Measurements from ENCODE around the gene SERPINA5. TPM values are rescaled to one million over a fixed set of nuclear protein-coding genes. Genes with fewer than 3 reads are reported as not detected.

The SERPINA5 gene
- polyA plus RNA-seq, 2 of the 4 experiments (the other 2 are of a cell fraction), result 0.74 to 0.78 TPM

DNA sequence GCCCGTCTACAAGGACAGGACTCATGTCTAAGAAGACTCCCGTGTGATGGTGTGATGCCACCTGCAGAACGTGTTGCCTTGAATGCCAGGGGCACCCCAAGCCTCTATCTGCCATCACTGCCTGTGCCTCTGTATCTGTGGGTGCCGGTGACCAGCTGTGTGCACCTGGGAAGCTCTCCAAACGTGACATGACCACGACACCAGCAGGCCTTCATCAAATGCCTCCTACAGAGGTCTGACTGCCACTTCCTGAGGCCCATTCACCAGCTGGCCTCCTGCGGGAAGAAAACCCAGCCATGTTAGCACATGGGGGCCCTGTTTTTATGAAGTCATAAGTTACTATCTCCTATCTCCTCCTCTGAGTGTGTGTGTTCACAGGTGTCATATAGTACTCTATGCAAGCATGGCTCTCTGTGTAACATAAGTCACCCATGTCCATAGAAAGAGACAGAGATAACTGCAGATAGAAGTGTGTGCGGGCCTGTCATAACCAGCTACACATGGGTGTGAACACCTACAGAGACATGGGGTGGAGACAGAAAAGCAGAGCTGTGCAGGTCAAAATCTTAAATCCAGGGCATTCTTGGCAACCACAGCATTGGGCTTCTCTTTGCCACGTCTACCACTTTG lies 38.3 kb upstream of the SERPINA5 start:
- Histone ChIP-seq H3K9me3 (no peaks in the 10 kb centered on the region), H3K4me1 (no peaks in the 10 kb centered on the region; the same call in 2 of the 3 replicates), H3K27ac (no peak overlapping the region), H3K4me2 (no peak overlapping the region), H3K4me3 (no peak overlapping the region)
- FAIRE-seq (no peak), DNase-seq (ENCODE audit: low read depth in 1 of 2, low spot score in 1 of 2) (no peak), ATAC-seq (no peak)
- WGBS (ENCODE audit: missing lambda C conversion rate), result 58% methylated on average over 9 of the region's 9 CpGs
- ChIA-PET POLR2A (no interaction called here), CTCF (interaction anchor here (1.1 to 1.9 kb wide), 4 partner anchors 9 to 109 kb away, joined by 3 to 6 read pairs (median 4); no protein-coding TSS in a partner anchor)
- no peak for TF ChIP-seq HOXA7 (CRISPR knock-in tag; IDR thresholded peaks at IDR 0.05)
- TF ChIP-seq, protein P1, sequence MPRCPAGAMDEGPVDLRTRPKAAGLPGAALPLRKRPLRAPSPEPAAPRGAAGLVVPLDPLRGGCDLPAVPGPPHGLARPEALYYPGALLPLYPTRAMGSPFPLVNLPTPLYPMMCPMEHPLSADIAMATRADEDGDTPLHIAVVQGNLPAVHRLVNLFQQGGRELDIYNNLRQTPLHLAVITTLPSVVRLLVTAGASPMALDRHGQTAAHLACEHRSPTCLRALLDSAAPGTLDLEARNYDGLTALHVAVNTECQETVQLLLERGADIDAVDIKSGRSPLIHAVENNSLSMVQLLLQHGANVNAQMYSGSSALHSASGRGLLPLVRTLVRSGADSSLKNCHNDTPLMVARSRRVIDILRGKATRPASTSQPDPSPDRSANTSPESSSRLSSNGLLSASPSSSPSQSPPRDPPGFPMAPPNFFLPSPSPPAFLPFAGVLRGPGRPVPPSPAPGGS (IDR thresholded peaks at IDR 0.05), result no peak
- TF ChIP-seq, protein P2, sequence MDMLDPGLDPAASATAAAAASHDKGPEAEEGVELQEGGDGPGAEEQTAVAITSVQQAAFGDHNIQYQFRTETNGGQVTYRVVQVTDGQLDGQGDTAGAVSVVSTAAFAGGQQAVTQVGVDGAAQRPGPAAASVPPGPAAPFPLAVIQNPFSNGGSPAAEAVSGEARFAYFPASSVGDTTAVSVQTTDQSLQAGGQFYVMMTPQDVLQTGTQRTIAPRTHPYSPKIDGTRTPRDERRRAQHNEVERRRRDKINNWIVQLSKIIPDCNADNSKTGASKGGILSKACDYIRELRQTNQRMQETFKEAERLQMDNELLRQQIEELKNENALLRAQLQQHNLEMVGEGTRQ (IDR thresholded peaks at IDR 0.05), result no peak
- no peak for TF ChIP-seq ZSCAN20 (CRISPR knock-in tag; IDR thresholded peaks at IDR 0.05)
- no peak for TF ChIP-seq NFE2L2 (conservative IDR thresholded peaks at IDR 0.05; ENCODE audit: low read length)
- no peak for TF ChIP-seq RARB (CRISPR knock-in tag; IDR thresholded peaks at IDR 0.05)
- TF ChIP-seq, protein P3, sequence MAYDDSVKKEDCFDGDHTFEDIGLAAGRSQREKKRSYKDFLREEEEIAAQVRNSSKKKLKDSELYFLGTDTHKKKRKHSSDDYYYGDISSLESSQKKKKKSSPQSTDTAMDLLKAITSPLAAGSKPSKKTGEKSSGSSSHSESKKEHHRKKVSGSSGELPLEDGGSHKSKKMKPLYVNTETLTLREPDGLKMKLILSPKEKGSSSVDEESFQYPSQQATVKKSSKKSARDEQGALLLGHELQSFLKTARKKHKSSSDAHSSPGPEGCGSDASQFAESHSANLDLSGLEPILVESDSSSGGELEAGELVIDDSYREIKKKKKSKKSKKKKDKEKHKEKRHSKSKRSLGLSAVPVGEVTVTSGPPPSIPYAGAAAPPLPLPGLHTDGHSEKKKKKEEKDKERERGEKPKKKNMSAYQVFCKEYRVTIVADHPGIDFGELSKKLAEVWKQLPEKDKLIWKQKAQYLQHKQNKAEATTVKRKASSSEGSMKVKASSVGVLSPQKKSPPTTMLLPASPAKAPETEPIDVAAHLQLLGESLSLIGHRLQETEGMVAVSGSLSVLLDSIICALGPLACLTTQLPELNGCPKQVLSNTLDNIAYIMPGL (CRISPR knock-in tag; IDR thresholded peaks at IDR 0.05; ENCODE audit: borderline replicate concordance), result no peak
- no peak for TF ChIP-seq SREBF2 (IDR thresholded peaks at IDR 0.05)
- TF ChIP-seq HDAC2 (IDR thresholded peaks at IDR 0.05), result no peak
- TF ChIP-seq EHMT2 (IDR thresholded peaks at IDR 0.05; ENCODE audit: low read depth), result no peak

DNA sequence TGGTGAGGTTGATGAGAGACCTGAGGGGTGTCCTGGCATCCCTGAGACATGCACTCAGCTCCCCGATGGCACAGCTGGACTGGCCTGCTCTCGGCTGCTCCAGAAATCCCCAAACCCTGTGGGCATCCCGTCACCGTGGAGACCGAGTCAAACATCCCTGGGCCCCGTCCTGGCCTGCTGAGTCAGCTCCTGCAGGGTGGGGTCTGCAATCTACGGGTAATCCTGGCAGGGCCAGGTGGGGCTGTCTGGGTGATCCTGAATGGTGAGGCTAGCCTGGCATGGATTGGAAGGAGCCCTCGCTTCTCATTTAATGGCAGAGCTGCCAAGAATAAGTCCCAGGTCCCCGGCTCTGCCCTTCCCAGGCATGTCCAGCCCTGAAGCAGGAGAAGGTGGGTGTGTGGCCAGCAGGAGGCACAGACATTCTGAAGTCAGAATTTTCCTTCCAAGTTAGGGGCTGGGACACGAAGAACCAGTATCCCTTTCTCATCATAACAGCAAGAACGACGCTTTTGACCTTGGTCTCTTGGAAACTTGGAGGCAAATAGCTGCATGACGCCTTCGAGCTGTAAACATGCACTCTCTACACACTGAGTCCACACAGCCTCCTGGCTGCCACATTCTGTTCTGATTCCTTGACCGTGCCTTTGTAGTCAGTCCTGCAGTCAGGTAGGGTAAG lies 37.6 kb upstream of the SERPINA5 start:
- H3K4me1 ChIP-seq, result no peaks in the 10 kb centered on the region; the same call in 2 of the 3 replicates
- H3K4me3 ChIP-seq, result no peak overlapping the region
- H3K4me2 ChIP-seq, result no peak overlapping the region
- no peaks in the 10 kb centered on the region for H3K9me3 ChIP-seq
- TF ChIP-seq, protein P2 (IDR thresholded peaks at IDR 0.05), result no peak
- TF ChIP-seq, protein P4, sequence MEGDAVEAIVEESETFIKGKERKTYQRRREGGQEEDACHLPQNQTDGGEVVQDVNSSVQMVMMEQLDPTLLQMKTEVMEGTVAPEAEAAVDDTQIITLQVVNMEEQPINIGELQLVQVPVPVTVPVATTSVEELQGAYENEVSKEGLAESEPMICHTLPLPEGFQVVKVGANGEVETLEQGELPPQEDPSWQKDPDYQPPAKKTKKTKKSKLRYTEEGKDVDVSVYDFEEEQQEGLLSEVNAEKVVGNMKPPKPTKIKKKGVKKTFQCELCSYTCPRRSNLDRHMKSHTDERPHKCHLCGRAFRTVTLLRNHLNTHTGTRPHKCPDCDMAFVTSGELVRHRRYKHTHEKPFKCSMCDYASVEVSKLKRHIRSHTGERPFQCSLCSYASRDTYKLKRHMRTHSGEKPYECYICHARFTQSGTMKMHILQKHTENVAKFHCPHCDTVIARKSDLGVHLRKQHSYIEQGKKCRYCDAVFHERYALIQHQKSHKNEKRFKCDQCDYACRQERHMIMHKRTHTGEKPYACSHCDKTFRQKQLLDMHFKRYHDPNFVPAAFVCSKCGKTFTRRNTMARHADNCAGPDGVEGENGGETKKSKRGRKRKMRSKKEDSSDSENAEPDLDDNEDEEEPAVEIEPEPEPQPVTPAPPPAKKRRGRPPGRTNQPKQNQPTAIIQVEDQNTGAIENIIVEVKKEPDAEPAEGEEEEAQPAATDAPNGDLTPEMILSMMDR (IDR thresholded peaks at IDR 0.05), result no peak
- TF ChIP-seq, protein P3 (CRISPR knock-in tag; IDR thresholded peaks at IDR 0.05; ENCODE audit: borderline replicate concordance), result no peak
- no peak for TF ChIP-seq RCOR1 (IDR thresholded peaks at IDR 0.05; ENCODE audit: low read depth, low read length)
- no peak for TF ChIP-seq GATA3 (IDR thresholded peaks at IDR 0.05; ENCODE audit: borderline replicate concordance)
- WGBS (ENCODE audit: missing lambda C conversion rate), result 73% methylated on average over 15 of the region's 15 CpGs
- ATAC-seq (no peak; a peak in 1 of 6 replicates), DNase-seq (ENCODE audit: low read depth in 1 of 2, low spot score in 1 of 2) (no peak), FAIRE-seq (no peak)
- H3K27ac ChIP-seq, result no peak overlapping the region
- CTCF ChIA-PET, result interaction anchor here (1.1 to 1.9 kb wide), 7 partner anchors 10 to 109 kb away, joined by 3 to 6 read pairs (median 4); no protein-coding TSS in a partner anchor
- POLR2A ChIA-PET, result no interaction called here

Data from A549 (cell line).